Ishikawa (cell line): ENCODE data around the gene EVPL.

ENCODE experiments used
- CEBPB ChIP-seq: IDR thresholded peaks from 2 replicates; pipeline ENCODE4 v1.6.1; 2012
- RAD21 ChIP-seq: IDR thresholded peaks from 2 replicates; pipeline ENCODE4 v1.6.1; 2012; ENCODE audit warnings: low read depth
- TAF1 ChIP-seq: IDR thresholded peaks from 2 replicates; pipeline ENCODE4 v1.6.1; 2012; ENCODE audit warnings: low read depth, mild to moderate bottlenecking

- no peak for TF ChIP-seq TAF1
- TF ChIP-seq RAD21, result no peak
- no peak for TF ChIP-seq CEBPB
Measured at GRCh38 chr17:75970011-75970523, 57.0 kb downstream of the EVPL start.
